Fibroblast of lung (primary cell): ENCODE measurements around the gene C1orf94. TPM values are rescaled to one million over a fixed set of nuclear protein-coding genes. Genes with fewer than 3 reads are reported as not detected.

Experiments used
- DNase-seq, 2 donors: peaks; one replicate each; pipeline versions ENCODE4 v3.0.0 to v3.0.0-alpha.2; 2010; ENCODE audit warnings: low read depth in 2 of 2
- H2AFZ ChIP-seq: 2 replicates; pipeline ENCODE4 v1.5.1; 2012; ENCODE audit warnings: low read length, control low read depth, inconsistent platforms
- H3K27ac ChIP-seq: 2 replicates; pipeline ENCODE4 v1.5.1; 2011; ENCODE audit warnings: low read length, control low read depth; ENCODE audit not compliant: insufficient read depth
- H3K27me3 ChIP-seq: 2 replicates; pipeline ENCODE4 v1.5.1; 2011; ENCODE audit warnings: mild to moderate bottlenecking, low read length; ENCODE audit not compliant: control insufficient read depth, insufficient read depth
- H3K36me3 ChIP-seq: 2 replicates; pipeline ENCODE4 v1.5.1; 2011; ENCODE audit warnings: low read length; ENCODE audit not compliant: control insufficient read depth, insufficient read depth
- H3K4me1 ChIP-seq: 2 replicates; pipeline ENCODE4 v1.5.1; 2011; ENCODE audit warnings: low read length; ENCODE audit not compliant: control insufficient read depth, insufficient read depth; ENCODE audit errors: extremely low read depth
- H3K4me2 ChIP-seq: 2 replicates; pipeline ENCODE4 v1.5.1; 2011; ENCODE audit warnings: low read length, control low read depth; ENCODE audit not compliant: insufficient read depth; ENCODE audit errors: extremely low read depth
- H3K4me3 ChIP-seq, 4 experiments: fragments of 200-600 bp in 1 of 4; sonication (generic) in 1 of 4; replicated peaks in 1 of 4; 2 replicates each; pipeline ENCODE4 v1.5.1; 2011 to 2016; ENCODE audit warnings: low read length in 4 of 4, low read depth in 3 of 4, mild to moderate bottlenecking in 3 of 4, control low read depth in 2 of 4, inconsistent platforms in 1 of 4, mixed read lengths in 1 of 4; ENCODE audit not compliant: insufficient read depth in 1 of 4; ENCODE audit errors: control extremely low read depth in 1 of 4
- H3K79me2 ChIP-seq: 2 replicates; pipeline ENCODE4 v1.5.1; 2012; ENCODE audit warnings: mild to moderate bottlenecking, low read length, inconsistent platforms; ENCODE audit not compliant: control insufficient read depth, insufficient read depth
- H3K9ac ChIP-seq: 2 replicates; pipeline ENCODE4 v1.5.1; 2011; ENCODE audit warnings: mild to moderate bottlenecking, low read length, control low read depth; ENCODE audit not compliant: insufficient read depth
- H3K9me3 ChIP-seq: 2 replicates; pipeline ENCODE4 v1.5.1; 2012; ENCODE audit warnings: low read depth, low read length; ENCODE audit not compliant: control insufficient read depth, insufficient read depth
- H4K20me1 ChIP-seq: 2 replicates; pipeline ENCODE4 v1.5.1; 2011; ENCODE audit warnings: low read length; ENCODE audit not compliant: control insufficient read depth, insufficient read depth; ENCODE audit errors: extremely low read depth
- CTCF ChIP-seq, 2 donors: IDR thresholded peaks in 1 of 2; conservative IDR thresholded peaks in 1 of 2; 1 replicate in 1 of 2; 2 replicates in 1 of 2; pipeline ENCODE4 v1.5.1; 2011 to 2012; ENCODE audit warnings: low read length in 2 of 2, control low read depth in 1 of 2, inconsistent platforms in 1 of 2, low read depth in 1 of 2, mild to moderate bottlenecking in 1 of 2
- EZH2 ChIP-seq: IDR thresholded peaks from 2 replicates; pipeline ENCODE4 v1.5.1; 2012; ENCODE audit warnings: low read length, control low read depth, mild to moderate bottlenecking; ENCODE audit errors: missing control alignments
- polyA plus RNA-seq, 2 donors: library from polyadenylated mRNA; depleted of rRNA in 1 of 2; stranded (reverse) in 1 of 2; unstranded in 1 of 2; fragments of >200 nt; gene quantifications; 2 replicates each; pipeline ENCODE4 v1.2.1, GENCODE V29; 2011 to 2012; ENCODE audit warnings: missing spikeins in 1 of 2
- total RNA-seq: library from RNA; depleted of rRNA; stranded (reverse); fragments of >200 nt; gene quantifications from 2 replicates; pipeline ENCODE4 v1.2.1, GENCODE V29; 2014

Gene C1orf94
- total and polyA plus RNA-seq, 2 donors (not counting 1 experiment from before 2014, with no cell fraction given), result under 0.01 to 0.02 TPM

- H3K36me3 ChIP-seq, result no peaks in the 10 kb centered on the region
- no peaks in the 10 kb centered on the region for H3K4me1 ChIP-seq
- H3K9me3 ChIP-seq, result no peaks in the 10 kb centered on the region
- no peaks in the 10 kb centered on the region for H4K20me1 ChIP-seq
- no peaks in the 10 kb centered on the region for H3K79me2 ChIP-seq
- no peak overlapping the region for H2AFZ ChIP-seq
- TF ChIP-seq EZH2 (no peak), CTCF (conservative IDR thresholded peaks at IDR 0.05 in 1 of 2, IDR thresholded peaks at IDR 0.05 in 1 of 2; ENCODE audit: low read depth in 1 of 2, low read length in 2 of 2) (no peak)
- H3K27me3 ChIP-seq, result no peaks in the 10 kb centered on the region
- no peak overlapping the region for H3K4me2 ChIP-seq
- H3K9ac ChIP-seq, result no peak overlapping the region
- H3K4me3 ChIP-seq, result no peak overlapping the region
- no peak for DNase-seq
- H3K27ac ChIP-seq, result no peak overlapping the region
Measured at GRCh38 chr1:34131396-34132160, 45.1 kb upstream of the C1orf94 start.

GRCh38 chr1:34132161-34132420, 44.6 kb upstream of the C1orf94 start:
- Histone ChIP-seq H3K79me2 (no peaks in the 10 kb centered on the region), H3K36me3 (no peaks in the 10 kb centered on the region), H3K9me3 (no peaks in the 10 kb centered on the region), H3K4me2 (no peak overlapping the region), H3K4me3 (no peak overlapping the region), H2AFZ (no peak overlapping the region), H3K27me3 (no peaks in the 10 kb centered on the region), H4K20me1 (no peaks in the 10 kb centered on the region), H3K9ac (no peak overlapping the region), H3K27ac (no peak overlapping the region), H3K4me1 (no peaks in the 10 kb centered on the region)
- DNase-seq, result no peak
- no peak for TF ChIP-seq CTCF (conservative IDR thresholded peaks at IDR 0.05 in 1 of 2, IDR thresholded peaks at IDR 0.05 in 1 of 2; ENCODE audit: low read depth in 1 of 2, low read length in 2 of 2)
- TF ChIP-seq EZH2, result no peak

GRCh38 chr1:34137411-34137810, 39.3 kb upstream of the C1orf94 start:
- Histone ChIP-seq H2AFZ (no peak overlapping the region), H4K20me1 (no peaks in the 10 kb centered on the region), H3K4me3 (no peak overlapping the region), H3K36me3 (no peaks in the 10 kb centered on the region), H3K9ac (no peak overlapping the region), H3K4me2 (no peak overlapping the region), H3K27ac (no peak overlapping the region), H3K4me1 (no peaks in the 10 kb centered on the region), H3K79me2 (no peaks in the 10 kb centered on the region), H3K27me3 (no peaks in the 10 kb centered on the region), H3K9me3 (no peaks in the 10 kb centered on the region)
- DNase-seq, result no peak
- TF ChIP-seq CTCF (conservative IDR thresholded peaks at IDR 0.05 in 1 of 2, IDR thresholded peaks at IDR 0.05 in 1 of 2; ENCODE audit: low read depth in 1 of 2, low read length in 2 of 2) (no peak), EZH2 (no peak)
